ENCODE data around the gene ZP2. TPM values are rescaled to one million over a fixed set of nuclear protein-coding genes. Genes with fewer than 3 reads are reported as not detected.

Gene ZP2
- total RNA-seq, 1 experiment from 2014 or later = not detected

- BruUV-seq (replicated peaks) = no TSS peak
- Mint-ChIP-seq H3K27me3 (ENCODE audit: insufficient read depth, unreplicated experiment) (no peaks in the 10 kb centered on the region), H3K36me3 (ENCODE audit: insufficient read depth, unreplicated experiment) (no peaks in the 10 kb centered on the region), H3K4me3 (ENCODE audit: unreplicated experiment) (no peak overlapping the region), H3K4me1 (ENCODE audit: low read depth, unreplicated experiment) (no peaks in the 10 kb centered on the region), H3K27ac (ENCODE audit: unreplicated experiment) (no peak overlapping the region), H3K9me3 (ENCODE audit: unreplicated experiment) (no peaks in the 10 kb centered on the region)
- intact Hi-C loops (cut with micrococcal nuclease; ENCODE audit: unreplicated experiment) = no loop called here
- no peak for DNase-seq
- H3K27me3 ChIP-seq (replicated peaks; ENCODE audit: control insufficient read depth, insufficient read depth, low read length) = no peaks in the 10 kb centered on the region; the same call in 1 of the 2 replicates
- TF ChIP-seq CTCF (IDR thresholded peaks at IDR 0.05; ENCODE audit: insufficient read depth in 1 of 2, low read depth in 1 of 2, low read length in 1 of 2, severe bottlenecking in 1 of 2, unreplicated experiment in 1 of 2) = no peak
- ChIA-PET POLR2A (no interaction called here), CTCF (interaction anchor here (1.2 to 2.4 kb wide), 3 partner anchors 39 to 111 kb away, joined by 4 to 60 read pairs (median 5); partner anchors contain the start of gene CRYM)
- H3K4me1 ChIP-seq = peaks cover 3% of the 10 kb centered on the region; the same call in 1 of the 2 replicates
- H3K36me3 ChIP-seq (ENCODE audit: control insufficient read depth, insufficient read depth, low read length) = no peaks in the 10 kb centered on the region
- H3K4me3 ChIP-seq (ENCODE audit: low read depth, low read length) = no peak overlapping the region
- no peaks in the 10 kb centered on the region for H3K9me3 ChIP-seq
Measured at GRCh38 chr16:21190013-21190412, 21.4 kb downstream of the ZP2 start.

- no peak overlapping the region for H3K4me3 ChIP-seq (ENCODE audit: low read depth, low read length)
- Mint-ChIP-seq H3K27ac (ENCODE audit: unreplicated experiment) (no peak overlapping the region), H3K4me3 (ENCODE audit: unreplicated experiment) (no peak overlapping the region), H3K4me1 (ENCODE audit: low read depth, unreplicated experiment) (no peaks in the 10 kb centered on the region), H3K27me3 (ENCODE audit: insufficient read depth, unreplicated experiment) (no peaks in the 10 kb centered on the region), H3K36me3 (ENCODE audit: insufficient read depth, unreplicated experiment) (no peaks in the 10 kb centered on the region), H3K9me3 (ENCODE audit: unreplicated experiment) (no peaks in the 10 kb centered on the region)
- DNase-seq = no peak
- peaks cover 3% of the 10 kb centered on the region; the same call in 1 of the 2 replicates for H3K4me1 ChIP-seq
- intact Hi-C loops (cut with micrococcal nuclease; ENCODE audit: unreplicated experiment) = loop anchor here (2.0 kb wide), 1 partner anchor 43 kb away; the partner anchor contains the start of gene ANKS4B
- no TSS peak for BruUV-seq (replicated peaks)
- no peak for TF ChIP-seq CTCF (IDR thresholded peaks at IDR 0.05; ENCODE audit: insufficient read depth in 1 of 2, low read depth in 1 of 2, low read length in 1 of 2, severe bottlenecking in 1 of 2, unreplicated experiment in 1 of 2)
- ChIA-PET POLR2A (no interaction called here), CTCF (interaction anchor here (0.6 to 2.4 kb wide), 8 partner anchors 10 to 394 kb away, joined by 3 to 60 read pairs (median 4); partner anchors contain the start of genes ANKS4B and CRYM)
- no peaks in the 10 kb centered on the region for H3K36me3 ChIP-seq (ENCODE audit: control insufficient read depth, insufficient read depth, low read length)
- no peaks in the 10 kb centered on the region; the same call in 1 of the 2 replicates for H3K27me3 ChIP-seq (replicated peaks; ENCODE audit: control insufficient read depth, insufficient read depth, low read length)
- H3K9me3 ChIP-seq = no peaks in the 10 kb centered on the region
Measured at GRCh38 chr16:21189311-21189710, 22.1 kb downstream of the ZP2 start.

- Mint-ChIP-seq H3K27ac (ENCODE audit: unreplicated experiment) (no peak overlapping the region), H3K36me3 (ENCODE audit: insufficient read depth, unreplicated experiment) (peaks cover 4% of the 10 kb centered on the region), H3K4me3 (ENCODE audit: unreplicated experiment) (no peak overlapping the region), H3K9me3 (ENCODE audit: unreplicated experiment) (no peaks in the 10 kb centered on the region), H3K27me3 (ENCODE audit: insufficient read depth, unreplicated experiment) (no peaks in the 10 kb centered on the region), H3K4me1 (ENCODE audit: low read depth, unreplicated experiment) (no peaks in the 10 kb centered on the region)
- no TSS peak for BruUV-seq (replicated peaks)
- Histone ChIP-seq H3K27me3 (replicated peaks; ENCODE audit: control insufficient read depth, insufficient read depth, low read length) (no peaks in the 10 kb centered on the region), H3K4me3 (ENCODE audit: low read depth, low read length) (no peak overlapping the region), H3K4me1 (peaks cover 3% of the 10 kb centered on the region; the same call in 1 of the 2 replicates), H3K36me3 (ENCODE audit: control insufficient read depth, insufficient read depth, low read length) (no peaks in the 10 kb centered on the region), H3K9me3 (no peaks in the 10 kb centered on the region)
- ChIA-PET CTCF (interaction anchor here (0.7 to 1.7 kb wide), 2 partner anchors 114 to 774 kb away, joined by 3 to 9 read pairs; no protein-coding TSS in a partner anchor), POLR2A (no interaction called here)
- intact Hi-C loops (cut with micrococcal nuclease; ENCODE audit: unreplicated experiment) = no loop called here
- no peak for TF ChIP-seq CTCF (IDR thresholded peaks at IDR 0.05; ENCODE audit: insufficient read depth in 1 of 2, low read depth in 1 of 2, low read length in 1 of 2, severe bottlenecking in 1 of 2, unreplicated experiment in 1 of 2)
- DNase-seq = no peak
Measured at GRCh38 chr16:21186326-21186691, 25.1 kb downstream of the ZP2 start.

Data from Caco-2 (cell line).